Left ventricle myocardium superior (tissue), 1 donor: ENCODE data around the gene PGC. TPM values are rescaled to one million over a fixed set of nuclear protein-coding genes. Genes with fewer than 3 reads are reported as not detected.
A peak's percentile ranks its signal among the peaks of the same experiment; 100 is the strongest.

ENCODE experiments used
- ATAC-seq: fragments of 200-7000 bp; cut with Tn5 transposase; one replicate; pipeline ENCODE4 v1.9.1; 2020; ENCODE audit warnings: mild to moderate bottlenecking, moderate library complexity
- DNase-seq: peaks from one replicate; pipeline ENCODE4 v3.0.0-alpha.2; 2020
- intact Hi-C: fragments of 100-400 bp; cut with micrococcal nuclease; formaldehyde crosslinking; loops from one replicate; pipeline ENCODE4 v1.11.0; 2022
- long read RNA-seq: library from polyadenylated mRNA; unstranded; transcript quantifications from one replicate; pipeline ENCODE4 v2.0.0, GENCODE V29; 2021
- total RNA-seq: library from RNA; stranded (reverse); fragmentation: NEBNext Ultra II Directional; extraction: Animal tissue kit (Norgen Biotek cat#: 25700); gene quantifications from one replicate; pipeline ENCODE4 v1.2.1, GENCODE V29; 2021
- donor health status: DM: no; HTN: yes; CAD: no; lungs with severe emphysema.

Gene PGC
- not detected for total RNA-seq
- long read RNA-seq = 0 reads

GRCh38 chr6:41747256-41748101 lies at the start of gene PGC:
Gene PGC (minus strand): TSS chr6:41747397. CDS start chr6:41747334, 63 bp downstream.
- intact Hi-C loops = no loop called here
- ATAC-seq (no peak), DNase-seq (no peak)

- ATAC-seq (no peak), DNase-seq (no peak)
- intact Hi-C loops = no loop called here
Observed at GRCh38 chr6:41796474-41796873, 49.3 kb upstream of the PGC start.

GRCh38 chr6:41791984-41792383 lies 44.8 kb upstream of the PGC start:
- ATAC-seq (no peak), DNase-seq (no peak)
- intact Hi-C loops = loop anchor here (5.0 kb wide), 1 partner anchor 130 kb away; the partner anchor contains the start of genes BYSL and MED20

- DNase-seq (no peak), ATAC-seq (no peak)
- intact Hi-C loops = loop anchor here (5.0 kb wide), 1 partner anchor 131 kb away; the partner anchor contains the start of genes BYSL and MED20
Observed at GRCh38 chr6:41791305-41791704, 44.1 kb upstream of the PGC start.

- intact Hi-C loops = loop anchor here (5.0 kb wide), 1 partner anchor 132 kb away; the partner anchor contains the start of genes BYSL and MED20
- ATAC-seq = no peak
- DNase-seq = no peak
Observed at GRCh38 chr6:41790045-41790444, 42.8 kb upstream of the PGC start.

- intact Hi-C loops = loop anchor here (10.0 kb wide), 1 partner anchor 255 kb away; no protein-coding TSS in a partner anchor
Observed at GRCh38 chr6:41789390-41789724, 42.2 kb upstream of the PGC start.

GRCh38 chr6:41787219-41787917 lies 40.2 kb upstream of the PGC start, which contains the start of gene TOMM6:
Gene TOMM6 (plus strand): TSS chr6:41787694. CDS start chr6:41787698, 4 bp downstream.
- peak; percentile 97 for DNase-seq
- ATAC-seq = peak; percentile 84
- intact Hi-C loops = loop anchor here (10.0 kb wide), 1 partner anchor 257 kb away; no protein-coding TSS in a partner anchor

More at GRCh38 chr6:41789390-41789724, 42.2 kb upstream of the PGC start:
- ATAC-seq = no peak
- DNase-seq = no peak

- peak; percentile 90 for ATAC-seq
- intact Hi-C loops = loop anchor here (10.0 kb wide), 1 partner anchor 258 kb away; no protein-coding TSS in a partner anchor
- peak; percentile 96 for DNase-seq
Observed at GRCh38 chr6:41786451-41787218, 39.4 kb upstream of the PGC start.

GRCh38 chr6:41785689-41786450 lies 38.7 kb upstream of the PGC start:
- intact Hi-C loops = loop anchor here (10.0 kb wide), 1 partner anchor 259 kb away; no protein-coding TSS in a partner anchor
- ATAC-seq (peak; percentile 11), DNase-seq (peak; percentile 64)

- ATAC-seq = peak; percentile 6
- intact Hi-C loops = loop anchor here (10.0 kb wide), 1 partner anchor 260 kb away; no protein-coding TSS in a partner anchor
Observed at GRCh38 chr6:41785254-41785653, 38.1 kb upstream of the PGC start.

GRCh38 chr6:41784581-41785171 lies 37.5 kb upstream of the PGC start:
- intact Hi-C loops = loop anchor here (10.0 kb wide), 1 partner anchor 260 kb away; no protein-coding TSS in a partner anchor
- no peak for DNase-seq
- no peak for ATAC-seq

More at GRCh38 chr6:41785254-41785653, 38.1 kb upstream of the PGC start:
- peak; percentile 75 for DNase-seq

- DNase-seq (no peak), ATAC-seq (no peak)
- intact Hi-C loops = loop anchor here (10.0 kb wide), 1 partner anchor 262 kb away; no protein-coding TSS in a partner anchor
Observed at GRCh38 chr6:41783106-41783780, 36.0 kb upstream of the PGC start.

- intact Hi-C loops = loop anchor here (10.0 kb wide), 1 partner anchor 263 kb away; no protein-coding TSS in a partner anchor
- no peak for DNase-seq
Observed at GRCh38 chr6:41781366-41781730, 34.2 kb upstream of the PGC start.

GRCh38 chr6:41780551-41781365 lies 33.6 kb upstream of the PGC start, which contains the start of gene PRICKLE4:
Gene PRICKLE4 (plus strand): TSS chr6:41780782. CDS start chr6:41783474, 2,692 bp downstream.
- intact Hi-C loops = loop anchor here (10.0 kb wide), 1 partner anchor 264 kb away; no protein-coding TSS in a partner anchor
- ATAC-seq (peak; percentile 65), DNase-seq (peak; percentile 71)

More at GRCh38 chr6:41781366-41781730, 34.2 kb upstream of the PGC start:
- peak; percentile 1 for ATAC-seq

GRCh38 chr6:41779788-41780550 lies 32.8 kb upstream of the PGC start, which contains the start of gene FRS3:
Gene FRS3 (minus strand): TSS chr6:41779900. CDS start chr6:41776987, 2,913 bp downstream.
- peak; percentile 91 for ATAC-seq
- intact Hi-C loops = loop anchor here (10.0 kb wide), 1 partner anchor 265 kb away; no protein-coding TSS in a partner anchor
- peak; percentile 99 for DNase-seq
